Epidermal melanocyte (primary cell): ENCODE results near the gene BMP7.
"Not testable (repeated sequence)": the region's sequence is repeated elsewhere in the genome, so short reads cannot be mapped to it uniquely, and the experiment has no call there.

Source experiments
- DNase-seq: peaks from one replicate; pipeline ENCODE4 v3.0.0; 2011; ENCODE audit warnings: low spot score; ENCODE audit not compliant: insufficient read length

The BMP7 gene

GRCh38 chr20:57288651-57289277 is 22.3 kb upstream of the BMP7 start:
- DNase-seq = no peak

GRCh38 chr20:57287901-57288300 is 21.5 kb upstream of the BMP7 start:
- DNase-seq = no peak

GRCh38 chr20:57287007-57287880 is 20.8 kb upstream of the BMP7 start:
- no peak for DNase-seq

- no peak for DNase-seq
Observed at GRCh38 chr20:57283860-57284259, 17.4 kb upstream of the BMP7 start.

GRCh38 chr20:57282670-57283361 is 16.4 kb upstream of the BMP7 start:
- DNase-seq = peak; percentile 77

GRCh38 chr20:57281900-57282299 is 15.5 kb upstream of the BMP7 start:
- no peak for DNase-seq

GRCh38 chr20:57280221-57280620 is 13.8 kb upstream of the BMP7 start:
- no peak for DNase-seq

- DNase-seq = not testable (repeated sequence)
Observed at GRCh38 chr20:57279548-57279947, 13.1 kb upstream of the BMP7 start.

- DNase-seq = no peak
Observed at GRCh38 chr20:57278457-57278856, 12.0 kb upstream of the BMP7 start.

- DNase-seq = no peak
Observed at GRCh38 chr20:57277398-57278105, 11.1 kb upstream of the BMP7 start.

- no peak for DNase-seq
Observed at GRCh38 chr20:57276221-57276620, 9.8 kb upstream of the BMP7 start.

GRCh38 chr20:57275813-57276212 is 9.4 kb upstream of the BMP7 start:
- no peak for DNase-seq

GRCh38 chr20:57275334-57275733 is 8.9 kb upstream of the BMP7 start:
- DNase-seq = no peak

- DNase-seq = no peak
Observed at GRCh38 chr20:57274846-57275245, 8.4 kb upstream of the BMP7 start.

GRCh38 chr20:57274299-57274698 is 7.9 kb upstream of the BMP7 start:
- no peak for DNase-seq

GRCh38 chr20:57272883-57273535 is 6.6 kb upstream of the BMP7 start:
- DNase-seq = no peak

GRCh38 chr20:57270204-57270984 is 4.0 kb upstream of the BMP7 start:
- DNase-seq = no peak

- no peak for DNase-seq
Observed at GRCh38 chr20:57269148-57269984, 2.9 kb upstream of the BMP7 start.

GRCh38 chr20:57268399-57269076 is 2.1 kb upstream of the BMP7 start:
- no peak for DNase-seq
